Endothelial cell of umbilical vein (primary cell): ENCODE measurements around the gene FAM50B.

Experiments used
- CTCF ChIP-seq, 2 donors: IDR thresholded peaks; 1 replicate in 1 of 2; 2 replicates in 1 of 2; pipeline ENCODE4 v1.5.1; 2011; ENCODE audit warnings: low read length in 2 of 2, mild to moderate bottlenecking in 2 of 2, moderate library complexity in 2 of 2, control low read depth in 1 of 2, inconsistent platforms in 1 of 2, low read depth in 1 of 2; ENCODE audit not compliant: insufficient read depth in 1 of 2; ENCODE audit errors: extremely low read depth in 1 of 2
- EZH2 ChIP-seq: IDR thresholded peaks from 2 replicates; pipeline ENCODE4 v1.6.1; 2012; ENCODE audit warnings: borderline replicate concordance, low read depth, mild to moderate bottlenecking, moderate library complexity, low read length, inconsistent platforms; ENCODE audit not compliant: severe bottlenecking
- FOS ChIP-seq: IDR thresholded peaks from 2 replicates; pipeline ENCODE4 v1.6.1; 2011; ENCODE audit warnings: mild to moderate bottlenecking, low read length, moderate library complexity, borderline replicate concordance; ENCODE audit not compliant: insufficient read depth
- GATA2 ChIP-seq: IDR thresholded peaks from 2 replicates; pipeline ENCODE4 v1.7.0; 2011; ENCODE audit warnings: low read depth, mild to moderate bottlenecking, moderate library complexity, mixed read lengths, low read length; ENCODE audit not compliant: insufficient read length, insufficient read depth
- MAX ChIP-seq: IDR thresholded peaks from 2 replicates; pipeline ENCODE4 v1.6.1; 2011; ENCODE audit not compliant: insufficient read depth, insufficient read length
- MYC ChIP-seq: IDR thresholded peaks from one replicate; pipeline ENCODE4 v1.6.1; 2011; ENCODE audit warnings: mild to moderate bottlenecking, low read depth, low read length
- POLR2A ChIP-seq: IDR thresholded peaks from 2 replicates; pipeline ENCODE4 v1.6.1; 2012; ENCODE audit warnings: low read depth, mild to moderate bottlenecking, control low read depth, low read length
- POLR2AphosphoS5 ChIP-seq: IDR thresholded peaks from 2 replicates; pipeline ENCODE4 v1.6.1; 2012; ENCODE audit warnings: low read depth, mild to moderate bottlenecking, control low read depth, low read length, moderate library complexity; ENCODE audit not compliant: insufficient read depth

DNA sequence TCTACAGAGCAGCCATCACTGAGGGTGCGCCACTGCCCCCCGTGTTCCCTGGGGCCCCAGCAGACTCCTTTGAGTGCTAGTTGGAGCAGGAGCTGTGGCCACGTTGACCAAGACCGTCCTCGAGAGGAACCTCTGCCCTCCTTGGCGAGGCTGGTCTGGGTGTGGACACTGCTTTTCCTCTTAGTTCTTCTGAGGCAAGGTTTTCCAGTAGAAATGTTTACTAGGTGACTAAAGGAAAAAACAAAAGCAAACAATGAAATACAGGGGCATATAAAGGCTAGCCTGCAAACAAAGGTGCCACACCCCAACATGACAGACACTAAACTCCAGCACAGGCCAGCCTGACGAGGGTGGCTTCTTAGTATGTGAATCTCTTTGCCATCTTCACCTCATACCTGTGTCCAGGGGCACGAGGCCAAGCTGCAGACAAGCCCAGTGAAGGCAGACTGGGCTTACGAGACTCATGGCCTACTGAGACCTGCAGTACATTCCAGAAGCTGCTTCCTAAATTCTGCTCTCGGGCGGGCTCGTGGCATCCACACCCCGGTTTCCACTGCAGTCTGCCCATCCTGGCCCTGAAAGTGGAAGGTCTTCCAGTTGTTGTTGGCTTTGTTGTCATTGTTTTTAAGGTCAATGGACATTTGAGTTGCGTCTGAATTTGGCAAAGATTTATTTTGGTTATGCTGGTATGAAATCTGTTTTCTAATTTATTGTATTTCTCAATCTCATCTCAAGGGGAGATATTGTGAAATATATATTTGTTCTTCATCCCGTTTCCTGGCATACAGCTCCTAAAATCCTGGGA lies 39.2 kb downstream of the FAM50B start:
- TF ChIP-seq CTCF (IDR thresholded peaks at IDR 0.05; ENCODE audit: extremely low read depth in 1 of 2, insufficient read depth in 1 of 2, low read depth in 1 of 2, low read length in 2 of 2) (no peak), EZH2 (no peak), GATA2 (no peak), MAX (no peak), POLR2A (no peak), POLR2AphosphoS5 (no peak), FOS (no peak), MYC (no peak)
